Panc1 (cell line): ENCODE data around the gene MAN2B1. TPM values are rescaled to one million over a fixed set of nuclear protein-coding genes. Genes with fewer than 3 reads are reported as not detected.

Source experiments
- ATAC-seq: fragments of 200-7000 bp; cut with Tn5 transposase; 2 replicates; pipeline ENCODE4 v1.9.1; 2020; ENCODE audit warnings: mild to moderate bottlenecking, moderate library complexity
- BruUV-seq: library from RNA; stranded (reverse); fragments of 400-500 nt; replicated peaks from 2 replicates; lab custom pipeline; 2021; lab: Mats Ljungman, UMichigan
- CTCF ChIA-PET: fragments of 300-600 bp; sonication (Branson Sonifier 250); formaldehyde crosslinking; loops from one replicate; lab custom pipeline; 2022; ENCODE audit warnings: antibody characterized with exemption; lab: Charles Lee
- POLR2A ChIA-PET: fragments of 300-600 bp; sonication (Branson Sonifier 250); formaldehyde crosslinking; loops from one replicate; lab custom pipeline; 2022; ENCODE audit warnings: antibody characterized with exemption; lab: Charles Lee
- DNase-seq: peaks from one replicate; pipeline ENCODE4 v3.0.0-alpha.2; 2010; ENCODE audit warnings: low read depth, low spot score
- H3K27ac ChIP-seq: 2 replicates; pipeline ENCODE4 v1.5.1; 2011; ENCODE audit warnings: mild to moderate bottlenecking, low read length, inconsistent platforms
- H3K27me3 ChIP-seq: fragments of 200-500 bp; sonication (Bioruptor generic); 2 replicates; pipeline ENCODE4 v1.6.0; 2014; ENCODE audit warnings: low read length, inconsistent platforms; ENCODE audit not compliant: control insufficient read depth, insufficient read depth
- H3K36me3 ChIP-seq: fragments of 200-500 bp; sonication (Bioruptor generic); 2 replicates; pipeline ENCODE4 v1.5.1; 2014; ENCODE audit warnings: inconsistent platforms, mild to moderate bottlenecking, low read length, moderate library complexity; ENCODE audit not compliant: control insufficient read depth, insufficient read depth
- H3K4me1 ChIP-seq: 2 replicates; pipeline ENCODE4 v1.5.1; 2011; ENCODE audit warnings: inconsistent platforms, mild to moderate bottlenecking, low read length, moderate library complexity; ENCODE audit not compliant: control insufficient read depth, insufficient read depth
- H3K4me3 ChIP-seq, 2 experiments: 2 replicates each; pipeline ENCODE4 v1.5.1; 2011 to 2012; ENCODE audit warnings: low read depth in 2 of 2, low read length in 2 of 2, mild to moderate bottlenecking in 2 of 2, inconsistent platforms in 1 of 2, moderate library complexity in 1 of 2
- H3K9me3 ChIP-seq: fragments of 200-500 bp; sonication (Bioruptor generic); 2 replicates; pipeline ENCODE4 v1.5.1; 2014; ENCODE audit warnings: low read depth, mild to moderate bottlenecking, inconsistent platforms, low read length, moderate library complexity; ENCODE audit not compliant: control insufficient read depth, insufficient read depth
- POLR2AphosphoS5 ChIP-seq: IDR thresholded peaks from 2 replicates; pipeline ENCODE4 v1.6.1; 2012; ENCODE audit warnings: mild to moderate bottlenecking, low read depth, low read length, moderate library complexity
- SIN3A ChIP-seq: IDR thresholded peaks from 2 replicates; pipeline ENCODE4 v1.6.1; 2012; ENCODE audit warnings: low read depth, mild to moderate bottlenecking, low read length, moderate library complexity, borderline replicate concordance; ENCODE audit not compliant: insufficient read depth
- TCF7L2 ChIP-seq: IDR thresholded peaks from 2 replicates; pipeline ENCODE4 v1.6.1; 2011; ENCODE audit warnings: mild to moderate bottlenecking, low read depth, low read length, inconsistent platforms
- in situ Hi-C: cut with HindIII; loops from 2 replicates; pipeline ENCODE4 v1.10.0; 2016; ENCODE audit warnings: low sequenced_read_pairs, low pct_unique_long_range_greater_than_20kb
- intact Hi-C: fragments of 100-400 bp; cut with micrococcal nuclease; formaldehyde crosslinking; loops from one replicate; pipeline ENCODE4 v1.10.0; 2022; ENCODE audit not compliant: unreplicated experiment
- total RNA-seq: library from RNA; stranded (reverse); gene quantifications from one replicate; pipeline ENCODE4 v1.2.1, GENCODE V29; 2021; ENCODE audit not compliant: unreplicated experiment
- TF ChIP-seq, protein P1 (sequence below), 2 experiments: IDR thresholded peaks; 2 replicates each; pipeline ENCODE4 v1.6.1; 2011 to 2012; ENCODE audit warnings: low read depth in 2 of 2, control low read depth in 1 of 2, low read length in 1 of 2, mild to moderate bottlenecking in 1 of 2, moderate library complexity in 1 of 2; ENCODE audit not compliant: insufficient read depth in 1 of 2
- TF ChIP-seq, protein P2 (sequence below): fragments of 450-650 bp; IDR thresholded peaks from 2 replicates; pipeline ENCODE4 v1.5.1; 2017; ENCODE audit warnings: mild to moderate bottlenecking

The MAN2B1 gene
- total RNA-seq, 1 experiment from 2014 or later: 43.0 TPM

DNA sequence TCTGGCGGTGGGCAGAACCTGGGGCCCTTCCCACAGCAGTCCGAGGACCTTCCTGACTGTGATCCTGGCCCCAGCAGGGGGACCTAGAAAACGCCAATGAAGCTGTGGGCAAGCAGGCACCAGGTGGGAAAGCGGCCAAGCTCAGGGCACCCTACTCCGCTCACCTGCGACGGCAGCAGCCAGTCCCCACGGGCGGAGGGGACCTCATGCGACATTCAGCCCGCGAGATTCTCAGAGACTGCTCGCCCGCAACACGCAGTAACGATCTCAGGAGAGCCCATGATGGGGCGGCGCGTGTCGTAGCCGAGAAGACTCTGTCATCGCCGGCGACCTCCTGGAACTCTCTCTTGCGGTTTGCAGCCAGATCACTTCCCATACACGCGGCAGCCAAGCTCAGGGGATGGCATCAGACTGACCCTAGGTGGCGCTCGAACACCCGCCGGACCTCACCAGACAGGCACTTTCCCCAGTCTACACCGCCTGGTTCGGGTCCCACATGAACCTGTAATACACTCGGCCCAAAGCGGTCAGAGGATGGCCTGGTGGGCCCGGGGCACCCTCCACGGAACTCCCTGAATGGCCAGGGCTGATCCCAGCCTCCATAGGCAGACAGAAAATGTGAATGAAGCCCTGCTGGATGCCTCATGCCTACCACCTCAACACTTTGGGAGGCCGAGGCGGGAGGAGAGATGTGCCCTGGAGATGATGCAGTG lies 26.5 kb downstream of the MAN2B1 start:
- intact Hi-C loops (no loop called here), in situ Hi-C loops (no loop called here)
- Histone ChIP-seq H3K27me3 (no peaks in the 10 kb centered on the region), H3K36me3 (no peaks in the 10 kb centered on the region), H3K9me3 (no peaks in the 10 kb centered on the region), H3K4me1 (0 out of 2 replicates have a peak, but pooled peaks cover 3% of the 10 kb centered on the region), H3K4me3 (peak overlapping the region in 1 of 2 experiments; percentile 19; a peak in 2 of 4 replicates), H3K27ac (no peak overlapping the region)
- peak; percentile 97 for ATAC-seq
- peak; percentile 30 for DNase-seq
- ChIA-PET POLR2A (no interaction called here), CTCF (interaction anchor here (0.5 kb wide), 1 partner anchor 32 kb away, joined by 3 read pairs; no protein-coding TSS in a partner anchor)
- BruUV-seq: no TSS peak
- TF ChIP-seq, protein P1, sequence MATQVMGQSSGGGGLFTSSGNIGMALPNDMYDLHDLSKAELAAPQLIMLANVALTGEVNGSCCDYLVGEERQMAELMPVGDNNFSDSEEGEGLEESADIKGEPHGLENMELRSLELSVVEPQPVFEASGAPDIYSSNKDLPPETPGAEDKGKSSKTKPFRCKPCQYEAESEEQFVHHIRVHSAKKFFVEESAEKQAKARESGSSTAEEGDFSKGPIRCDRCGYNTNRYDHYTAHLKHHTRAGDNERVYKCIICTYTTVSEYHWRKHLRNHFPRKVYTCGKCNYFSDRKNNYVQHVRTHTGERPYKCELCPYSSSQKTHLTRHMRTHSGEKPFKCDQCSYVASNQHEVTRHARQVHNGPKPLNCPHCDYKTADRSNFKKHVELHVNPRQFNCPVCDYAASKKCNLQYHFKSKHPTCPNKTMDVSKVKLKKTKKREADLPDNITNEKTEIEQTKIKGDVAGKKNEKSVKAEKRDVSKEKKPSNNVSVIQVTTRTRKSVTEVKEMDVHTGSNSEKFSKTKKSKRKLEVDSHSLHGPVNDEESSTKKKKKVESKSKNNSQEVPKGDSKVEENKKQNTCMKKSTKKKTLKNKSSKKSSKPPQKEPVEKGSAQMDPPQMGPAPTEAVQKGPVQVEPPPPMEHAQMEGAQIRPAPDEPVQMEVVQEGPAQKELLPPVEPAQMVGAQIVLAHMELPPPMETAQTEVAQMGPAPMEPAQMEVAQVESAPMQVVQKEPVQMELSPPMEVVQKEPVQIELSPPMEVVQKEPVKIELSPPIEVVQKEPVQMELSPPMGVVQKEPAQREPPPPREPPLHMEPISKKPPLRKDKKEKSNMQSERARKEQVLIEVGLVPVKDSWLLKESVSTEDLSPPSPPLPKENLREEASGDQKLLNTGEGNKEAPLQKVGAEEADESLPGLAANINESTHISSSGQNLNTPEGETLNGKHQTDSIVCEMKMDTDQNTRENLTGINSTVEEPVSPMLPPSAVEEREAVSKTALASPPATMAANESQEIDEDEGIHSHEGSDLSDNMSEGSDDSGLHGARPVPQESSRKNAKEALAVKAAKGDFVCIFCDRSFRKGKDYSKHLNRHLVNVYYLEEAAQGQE (IDR thresholded peaks at IDR 0.05; ENCODE audit: insufficient read depth in 1 of 2, low read depth in 2 of 2, low read length in 1 of 2): no peak
- TF ChIP-seq TCF7L2: no peak
- TF ChIP-seq, protein P2, sequence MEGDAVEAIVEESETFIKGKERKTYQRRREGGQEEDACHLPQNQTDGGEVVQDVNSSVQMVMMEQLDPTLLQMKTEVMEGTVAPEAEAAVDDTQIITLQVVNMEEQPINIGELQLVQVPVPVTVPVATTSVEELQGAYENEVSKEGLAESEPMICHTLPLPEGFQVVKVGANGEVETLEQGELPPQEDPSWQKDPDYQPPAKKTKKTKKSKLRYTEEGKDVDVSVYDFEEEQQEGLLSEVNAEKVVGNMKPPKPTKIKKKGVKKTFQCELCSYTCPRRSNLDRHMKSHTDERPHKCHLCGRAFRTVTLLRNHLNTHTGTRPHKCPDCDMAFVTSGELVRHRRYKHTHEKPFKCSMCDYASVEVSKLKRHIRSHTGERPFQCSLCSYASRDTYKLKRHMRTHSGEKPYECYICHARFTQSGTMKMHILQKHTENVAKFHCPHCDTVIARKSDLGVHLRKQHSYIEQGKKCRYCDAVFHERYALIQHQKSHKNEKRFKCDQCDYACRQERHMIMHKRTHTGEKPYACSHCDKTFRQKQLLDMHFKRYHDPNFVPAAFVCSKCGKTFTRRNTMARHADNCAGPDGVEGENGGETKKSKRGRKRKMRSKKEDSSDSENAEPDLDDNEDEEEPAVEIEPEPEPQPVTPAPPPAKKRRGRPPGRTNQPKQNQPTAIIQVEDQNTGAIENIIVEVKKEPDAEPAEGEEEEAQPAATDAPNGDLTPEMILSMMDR: peak; percentile 88

DNA sequence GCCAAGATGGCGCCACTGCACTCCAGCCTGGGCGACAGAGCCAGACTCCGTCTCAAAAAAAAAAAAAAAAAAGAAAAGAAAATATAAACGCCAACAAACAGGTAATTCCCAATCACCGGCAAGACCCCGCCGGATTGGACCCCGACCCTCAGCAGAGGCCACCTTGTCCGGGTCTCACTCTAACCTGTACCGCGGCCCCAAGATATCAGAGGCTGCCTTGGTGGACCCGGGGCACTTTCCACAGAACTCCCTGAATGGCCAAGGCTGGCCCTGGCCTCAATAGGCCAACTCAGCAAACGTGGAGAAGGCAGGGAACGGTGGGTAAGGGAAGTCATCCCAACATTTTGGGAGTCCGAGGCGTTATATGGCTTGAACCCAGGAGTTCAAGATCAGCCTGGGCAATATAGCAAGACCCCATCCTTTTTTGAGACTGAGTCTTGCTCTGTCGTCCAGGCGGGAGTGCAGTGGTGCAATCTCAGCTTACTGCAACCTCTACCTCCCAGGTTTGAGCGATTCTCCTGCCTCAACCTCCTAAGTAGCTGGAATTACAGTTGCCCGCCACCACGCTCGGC lies 27.8 kb downstream of the MAN2B1 start:
- BruUV-seq: no TSS peak
- in situ Hi-C loops (no loop called here), intact Hi-C loops (no loop called here)
- Histone ChIP-seq H3K36me3 (no peaks in the 10 kb centered on the region), H3K27me3 (no peaks in the 10 kb centered on the region), H3K4me1 (0 out of 2 replicates have a peak, but pooled peaks cover 3% of the 10 kb centered on the region), H3K4me3 (no peak overlapping the region), H3K9me3 (no peaks in the 10 kb centered on the region), H3K27ac (no peak overlapping the region)
- POLR2A ChIA-PET: interaction anchor here (0.7 kb wide), 1 partner anchor 22 kb away, joined by 4 read pairs; no protein-coding TSS in a partner anchor
- TF ChIP-seq, protein P2: no peak
- TF ChIP-seq SIN3A (no peak), POLR2AphosphoS5 (no peak), TCF7L2 (no peak)
- TF ChIP-seq, protein P1 (IDR thresholded peaks at IDR 0.05; ENCODE audit: insufficient read depth in 1 of 2, low read depth in 2 of 2, low read length in 1 of 2): no peak
- ATAC-seq: no peak
- no peak for DNase-seq
- CTCF ChIA-PET: interaction anchor here (0.7 kb wide), 2 partner anchors 21 to 34 kb away, joined by 3 to 6 read pairs; no protein-coding TSS in a partner anchor
